IPS DF 6.9 (cell line): Measurements from ENCODE around the gene PITPNB.

Experiments used
- DNase-seq: peaks from one replicate; pipeline ENCODE4 v3.0.0-alpha.2; 2013; ENCODE audit warnings: low read depth, low spot score
- H3K27ac ChIP-seq: one replicate; pipeline ENCODE4 v1.5.1; 2013; ENCODE audit warnings: low read length, control low read depth
- H3K27me3 ChIP-seq: 2 replicates; pipeline ENCODE4 v1.6.1; 2013; ENCODE audit warnings: mild to moderate bottlenecking, low read length; ENCODE audit not compliant: control insufficient read depth, insufficient read depth
- H3K36me3 ChIP-seq: 2 replicates; pipeline ENCODE4 v1.6.1; 2013; ENCODE audit warnings: low read length; ENCODE audit not compliant: control insufficient read depth, insufficient read depth
- H3K4me1 ChIP-seq: 2 replicates; pipeline ENCODE4 v1.6.1; 2013; ENCODE audit warnings: low read length; ENCODE audit not compliant: control insufficient read depth, insufficient read depth
- H3K4me3 ChIP-seq: 2 replicates; pipeline ENCODE4 v1.5.1; 2013; ENCODE audit warnings: mild to moderate bottlenecking, low read length
- H3K9me3 ChIP-seq: 2 replicates; pipeline ENCODE4 v1.6.1; 2013; ENCODE audit warnings: low read length, inconsistent platforms; ENCODE audit not compliant: control insufficient read depth, insufficient read depth
- WGBS: extraction: QIAGEN DNeasy Blood & Tissue Kit; methylation state at CpG from one replicate; pipeline ENCODE4 v1.1.7; 2013; ENCODE audit warnings: mixed read lengths, missing lambda C conversion rate; ENCODE audit not compliant: insufficient read length, insufficient coverage; 5-methylcytosine and 5-hydroxymethylcytosine counted together

PITPNB gene

DNA sequence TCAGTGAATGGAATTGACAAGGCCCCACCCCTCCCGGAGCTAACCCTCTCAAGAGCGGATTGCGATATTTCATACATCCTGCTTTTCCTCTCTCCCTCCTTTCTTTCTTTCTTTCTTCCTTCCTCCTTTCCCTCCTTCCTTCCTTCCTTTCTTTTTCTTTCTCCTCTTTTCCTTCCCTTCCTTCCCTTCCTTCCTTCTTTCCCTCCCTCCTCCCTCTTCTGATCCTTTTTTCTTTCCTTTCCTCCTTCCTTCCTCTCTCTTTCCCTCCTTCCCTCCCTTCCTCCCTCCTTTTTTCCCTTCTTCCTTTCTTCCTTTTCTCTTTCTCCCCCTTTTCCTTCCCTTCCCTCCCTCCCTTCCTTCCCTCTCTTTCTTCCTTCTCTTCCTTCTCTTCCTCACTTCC is 102.5 kb downstream of the PITPNB start:
- no peak for DNase-seq
- Histone ChIP-seq H3K9me3 (no peaks in the 10 kb centered on the region), H3K27ac (no peak overlapping the region), H3K4me3 (no peak overlapping the region), H3K36me3 (no peaks in the 10 kb centered on the region), H3K4me1 (no peaks in the 10 kb centered on the region), H3K27me3 (no peaks in the 10 kb centered on the region)
- WGBS: no CpG with 5 or more reads among the region's 3 CpGs

GRCh38 chr22:27815826-27816530 is 103.1 kb downstream of the PITPNB start:
- no peaks in the 10 kb centered on the region; the same call in 1 of the 2 replicates for H3K4me1 ChIP-seq
- H3K4me3 ChIP-seq: no peak overlapping the region
- no CpG with 5 or more reads among the region's 4 CpGs for WGBS
- H3K9me3 ChIP-seq: no peaks in the 10 kb centered on the region
- no peaks in the 10 kb centered on the region for H3K27me3 ChIP-seq
- no peak overlapping the region for H3K27ac ChIP-seq
- no peaks in the 10 kb centered on the region for H3K36me3 ChIP-seq
- no peak for DNase-seq

- peaks cover 3% of the 10 kb centered on the region; the same call in 1 of the 2 replicates for H3K4me1 ChIP-seq
- DNase-seq: no peak
- H3K27ac ChIP-seq: no peak overlapping the region
- H3K36me3 ChIP-seq: no peaks in the 10 kb centered on the region
- no peaks in the 10 kb centered on the region for H3K27me3 ChIP-seq
- WGBS: no CpG with 5 or more reads among the region's 6 CpGs
- no peak overlapping the region for H3K4me3 ChIP-seq
- no peaks in the 10 kb centered on the region for H3K9me3 ChIP-seq
These were observed 104.1 kb downstream of the PITPNB start for GRCh38 chr22:27814993-27815392.

DNA sequence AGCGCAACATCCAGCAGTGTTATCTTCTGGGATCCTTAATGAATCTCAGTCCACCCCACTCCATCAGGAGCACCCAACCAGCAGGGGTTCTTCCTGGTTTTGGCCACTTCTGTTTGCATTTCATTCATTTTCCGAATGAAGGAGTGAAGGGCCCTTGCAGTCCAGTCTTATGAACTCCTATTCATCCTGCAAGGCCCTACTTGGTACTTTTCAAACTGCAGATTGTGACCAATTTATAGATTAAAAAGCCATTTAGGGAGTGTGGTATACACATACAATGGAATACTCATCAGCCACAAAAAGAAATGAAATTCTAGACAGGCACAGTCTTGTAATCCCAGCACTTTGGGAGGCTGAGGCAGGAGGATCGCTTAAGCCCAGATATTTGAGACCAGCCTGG is 107.3 kb downstream of the PITPNB start:
- no peaks in the 10 kb centered on the region for H3K27me3 ChIP-seq
- peaks cover 3% of the 10 kb centered on the region; the same call in 1 of the 2 replicates for H3K4me1 ChIP-seq
- no peaks in the 10 kb centered on the region for H3K36me3 ChIP-seq
- no peak for DNase-seq
- no CpG with 5 or more reads among the region's 3 CpGs for WGBS
- H3K4me3 ChIP-seq: no peak overlapping the region
- no peak overlapping the region for H3K27ac ChIP-seq
- H3K9me3 ChIP-seq: no peaks in the 10 kb centered on the region

DNA sequence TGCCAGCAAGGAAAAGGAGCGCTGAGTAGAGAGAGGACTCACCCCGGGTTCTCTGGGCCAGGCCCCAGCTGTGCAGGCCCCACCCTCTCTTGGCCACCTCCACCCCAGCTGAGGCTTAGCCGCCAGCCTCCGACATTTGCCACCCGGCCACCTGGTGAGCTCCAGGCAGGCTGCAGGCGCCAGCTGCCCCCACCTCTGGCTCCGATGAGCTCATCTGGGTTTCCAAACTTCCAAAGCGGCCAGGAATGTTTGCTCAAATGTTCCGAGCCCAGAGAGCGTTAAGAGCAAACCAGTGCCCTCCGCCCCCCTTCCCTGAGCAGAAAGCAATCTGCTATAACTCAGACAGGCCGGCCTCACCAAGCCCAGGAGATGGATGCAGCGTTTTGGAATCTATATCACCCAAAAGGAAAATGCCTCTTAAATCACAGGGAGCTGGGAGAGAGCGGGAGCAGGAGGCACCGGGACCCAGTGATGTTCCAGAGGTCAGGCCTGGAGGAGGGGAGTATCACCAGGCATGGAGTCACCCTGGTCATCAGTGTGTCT is 108.4 kb downstream of the PITPNB start:
- Histone ChIP-seq H3K27me3 (no peaks in the 10 kb centered on the region), H3K36me3 (no peaks in the 10 kb centered on the region), H3K27ac (no peak overlapping the region), H3K4me1 (peaks cover 3% of the 10 kb centered on the region; the same call in 1 of the 2 replicates), H3K4me3 (no peak overlapping the region), H3K9me3 (no peaks in the 10 kb centered on the region)
- no peak for DNase-seq
- no CpG with 5 or more reads among the region's 15 CpGs for WGBS

DNA sequence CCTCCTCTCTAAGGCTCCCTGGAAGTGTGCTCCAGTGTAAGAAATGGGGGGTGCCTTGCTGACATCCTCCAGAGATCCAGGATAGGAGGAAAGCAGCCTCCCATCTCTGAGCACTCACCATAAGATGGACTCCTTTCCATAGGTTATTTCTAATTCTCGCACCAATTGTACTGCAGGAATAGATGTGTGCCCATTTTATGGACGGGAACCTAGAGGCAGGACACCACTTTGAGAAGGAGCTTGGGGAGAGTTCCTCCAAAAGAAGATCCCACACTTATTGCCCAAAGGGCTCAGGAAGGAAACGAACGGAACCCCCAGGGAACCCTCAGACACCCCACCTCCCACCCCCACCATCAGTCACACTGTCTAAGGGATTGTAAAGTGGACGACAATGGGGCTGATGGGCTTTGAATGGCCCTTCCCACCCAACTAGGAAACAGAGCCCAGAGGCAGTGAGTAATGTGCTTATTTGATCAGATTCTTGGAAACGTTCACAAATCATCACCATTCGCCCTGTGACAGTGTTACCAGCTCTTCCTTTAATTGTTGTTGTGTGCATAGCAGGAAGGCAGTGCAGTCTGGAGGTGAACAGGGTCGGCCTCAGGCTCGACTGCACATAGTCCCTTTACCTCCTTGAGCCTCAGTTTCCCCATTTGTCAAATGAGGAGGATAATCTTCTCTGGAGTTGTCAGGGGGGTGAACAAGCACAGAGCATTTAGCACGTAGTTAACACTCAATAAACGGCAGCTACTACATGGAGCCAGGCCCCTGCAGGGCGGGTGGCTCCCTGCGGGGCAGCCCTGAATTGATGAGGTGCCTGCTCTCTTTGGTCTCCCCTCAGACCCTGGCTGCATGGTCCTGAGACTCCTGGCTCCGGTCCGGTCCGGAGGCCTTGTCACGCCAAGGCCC is 109.1 kb downstream of the PITPNB start:
- no peaks in the 10 kb centered on the region for H3K27me3 ChIP-seq
- no peak overlapping the region for H3K27ac ChIP-seq
- no peak for DNase-seq
- peaks cover 3% of the 10 kb centered on the region; the same call in 1 of the 2 replicates for H3K4me1 ChIP-seq
- H3K36me3 ChIP-seq: no peaks in the 10 kb centered on the region
- no peak overlapping the region for H3K4me3 ChIP-seq
- no peaks in the 10 kb centered on the region for H3K9me3 ChIP-seq
- WGBS: no CpG with 5 or more reads among the region's 17 CpGs

- Histone ChIP-seq H3K27me3 (no peaks in the 10 kb centered on the region; the same call in 1 of the 2 replicates), H3K27ac (no peak overlapping the region), H3K4me3 (no peak overlapping the region), H3K9me3 (no peaks in the 10 kb centered on the region), H3K36me3 (no peaks in the 10 kb centered on the region), H3K4me1 (peaks cover 5% of the 10 kb centered on the region)
- WGBS: no CpG with 5 or more reads among the region's 5 CpGs
- no peak for DNase-seq
These were observed 109.8 kb downstream of the PITPNB start for GRCh38 chr22:27809226-27809603.

DNA sequence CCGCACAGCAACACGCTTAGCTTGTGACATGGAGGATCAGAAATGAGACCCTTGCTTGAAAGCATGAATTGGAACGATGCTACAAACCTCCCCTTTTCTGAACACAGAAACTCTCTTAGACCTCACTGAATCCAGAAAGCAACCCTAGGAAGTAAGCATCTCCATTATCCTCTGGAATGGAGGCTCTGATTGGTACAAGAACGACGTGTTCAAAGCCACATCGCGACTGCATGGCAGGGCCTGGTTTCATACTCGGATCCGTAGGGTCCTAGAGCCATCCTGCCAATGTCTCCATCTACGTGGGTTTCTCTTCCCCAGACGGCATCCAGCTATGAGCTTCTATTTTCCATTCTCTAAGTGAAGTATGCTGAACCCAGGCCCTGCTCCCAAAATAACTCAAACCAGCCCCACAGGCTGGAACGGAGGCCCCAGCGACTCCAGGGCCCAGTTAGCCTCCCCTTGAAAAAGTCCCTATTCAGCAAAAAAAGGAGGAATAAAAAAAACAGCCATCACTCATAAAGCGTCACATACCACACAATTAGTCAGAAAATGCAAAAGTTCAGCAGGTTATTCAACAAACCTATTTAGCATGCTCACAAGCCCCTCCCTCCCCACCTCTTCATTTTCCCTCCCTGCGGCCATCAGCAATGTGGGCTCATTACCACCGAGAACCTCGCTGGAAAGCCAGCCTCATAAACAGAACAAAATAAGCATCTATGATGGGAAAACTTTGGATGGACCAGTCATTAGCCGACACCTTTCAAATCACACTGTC is 110.4 kb downstream of the PITPNB start:
- DNase-seq: no peak
- H3K4me1 ChIP-seq: peaks cover 5% of the 10 kb centered on the region

DNA sequence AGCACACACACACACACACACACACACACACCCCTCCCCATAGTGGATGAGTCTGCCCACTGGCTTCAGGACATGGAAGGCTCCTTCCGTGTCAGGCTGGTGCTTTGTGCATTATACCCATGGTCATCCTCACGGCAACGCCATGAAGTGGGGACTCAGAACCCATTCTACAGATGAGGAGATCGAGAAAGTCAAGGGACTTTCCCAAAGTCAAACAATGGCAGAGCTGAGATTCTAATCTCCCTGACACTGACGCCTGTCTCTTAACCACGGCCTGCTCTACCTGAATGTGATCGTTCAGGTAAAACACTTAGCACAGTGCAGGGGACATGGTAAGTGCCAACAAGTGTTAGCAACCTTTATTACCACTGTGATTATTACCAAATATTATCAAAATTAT is 113.2 kb downstream of the PITPNB start:
- H3K9me3 ChIP-seq: no peaks in the 10 kb centered on the region
- no peak for DNase-seq
- no peak overlapping the region for H3K4me3 ChIP-seq
- H3K36me3 ChIP-seq: no peaks in the 10 kb centered on the region
- no CpG with 5 or more reads among the region's 7 CpGs for WGBS
- H3K27me3 ChIP-seq: peaks cover 8% of the 10 kb centered on the region
- no peak overlapping the region for H3K27ac ChIP-seq
- H3K4me1 ChIP-seq: peaks cover 5% of the 10 kb centered on the region

More for the DNA sequence above, 110.4 kb downstream of the PITPNB start:
- no CpG with 5 or more reads among the region's 18 CpGs for WGBS
- no peaks in the 10 kb centered on the region; the same call in 1 of the 2 replicates for H3K27me3 ChIP-seq
- no peak overlapping the region for H3K27ac ChIP-seq
- H3K9me3 ChIP-seq: no peaks in the 10 kb centered on the region
- H3K36me3 ChIP-seq: no peaks in the 10 kb centered on the region
- H3K4me3 ChIP-seq: no peak overlapping the region
